ENCODE data around the gene C5orf15. TPM values are rescaled to one million over a fixed set of nuclear protein-coding genes. Genes with fewer than 3 reads are reported as not detected.
A peak's percentile ranks its signal among the peaks of the same experiment; 100 is the strongest.

The C5orf15 gene
- total and polyA plus RNA-seq, 8 donors = 6.4 to 35.4 (median 10.7) TPM

GRCh38 chr5:133994297-133994989 lies 26.0 kb upstream of the C5orf15 start:
- no peak overlapping the region for H3K4me3 ChIP-seq
- WGBS, 2 donors = 44 to 51% methylated on average over 9 of the region's 9 CpGs
- no peak for TF ChIP-seq CTCF (IDR thresholded peaks at IDR 0.05)
- H3K9me3 ChIP-seq = no peaks in the 10 kb centered on the region
- intact Hi-C loops (cut with DNase I) = no loop called here
- H3K4me1 ChIP-seq = peaks cover 21 to 49% (median 44%) of the 10 kb centered on the region in 3 donors
- H3K27me3 ChIP-seq = no peaks in the 10 kb centered on the region
- no peak overlapping the region for H3K27ac ChIP-seq
- ATAC-seq = peak in 3 of 4 donors; percentile 3 to 11 (median 7)
- peaks cover 0 to 13% (median 0%) of the 10 kb centered on the region in 3 donors for H3K36me3 ChIP-seq
- FAIRE-seq = no peak
- DNase-seq = no peak

GRCh38 chr5:133993185-133993936 lies 24.9 kb upstream of the C5orf15 start:
- Histone ChIP-seq H3K27me3 (no peaks in the 10 kb centered on the region), H3K27ac (no peak overlapping the region), H3K4me1 (peaks cover 21 to 49% (median 44%) of the 10 kb centered on the region in 3 donors), H3K36me3 (peaks cover 0 to 20% (median 8%) of the 10 kb centered on the region in 3 donors), H3K4me3 (no peak overlapping the region), H3K9me3 (no peaks in the 10 kb centered on the region)
- DNase-seq = no peak
- ATAC-seq = peak; percentile 12 to 32 (median 28)
- no peak for FAIRE-seq
- intact Hi-C loops (cut with DNase I) = no loop called here
- TF ChIP-seq CTCF (IDR thresholded peaks at IDR 0.05) = no peak
- 16 to 17% methylated on average over 2 of the region's 2 CpGs for WGBS, 2 donors

GRCh38 chr5:133992429-133993155 lies 24.2 kb upstream of the C5orf15 start:
- peak; percentile 21 to 54 (median 48) for ATAC-seq
- Histone ChIP-seq H3K27me3 (no peaks in the 10 kb centered on the region), H3K36me3 (peaks cover 0 to 20% (median 8%) of the 10 kb centered on the region in 3 donors), H3K4me1 (peaks cover 21 to 49% (median 44%) of the 10 kb centered on the region in 3 donors), H3K9me3 (no peaks in the 10 kb centered on the region), H3K27ac (no peak overlapping the region), H3K4me3 (no peak overlapping the region)
- intact Hi-C loops (cut with DNase I) = no loop called here
- no peak for DNase-seq
- WGBS, 2 donors = 23 to 31% methylated on average over 8 of the region's 8 CpGs
- no peak for FAIRE-seq
- TF ChIP-seq CTCF (IDR thresholded peaks at IDR 0.05) = no peak

GRCh38 chr5:133991171-133991910 lies 22.9 kb upstream of the C5orf15 start:
- peaks cover 21 to 42% (median 39%) of the 10 kb centered on the region in 3 donors for H3K4me1 ChIP-seq
- H3K27ac ChIP-seq = no peak overlapping the region
- no peak for FAIRE-seq
- no peak for ATAC-seq
- 93 to 95% methylated on average over 5 of the region's 5 CpGs for WGBS, 2 donors
- no peak for DNase-seq
- H3K27me3 ChIP-seq = no peaks in the 10 kb centered on the region
- peaks cover 0 to 20% (median 8%) of the 10 kb centered on the region in 3 donors for H3K36me3 ChIP-seq
- H3K9me3 ChIP-seq = no peaks in the 10 kb centered on the region
- intact Hi-C loops (cut with DNase I) = no loop called here
- no peak for TF ChIP-seq CTCF (IDR thresholded peaks at IDR 0.05)
- no peak overlapping the region for H3K4me3 ChIP-seq

Measured in pancreas (tissue), 10 donors.